Lower leg skin (tissue), 4 donors: ENCODE results near the gene MEIOB. TPM values are rescaled to one million over a fixed set of nuclear protein-coding genes. Genes with fewer than 3 reads are reported as not detected.
"Not testable (repeated sequence)": the region's sequence is repeated elsewhere in the genome, so short reads cannot be mapped to it uniquely, and the experiment has no call there.

Source experiments
- DNase-seq, 2 donors: peaks; one replicate each; pipeline ENCODE4 v3.0.0-alpha.2; 2019; ENCODE audit warnings: low spot score in 2 of 2
- H3K4me3 ChIP-seq: fragments of 200-600 bp; sonication (generic); 2 replicates; pipeline ENCODE4 v1.5.1; 2017; ENCODE audit warnings: mild to moderate bottlenecking, low read depth; ENCODE audit not compliant: poor library complexity, severe bottlenecking
- POLR2A ChIP-seq, 2 donors: fragments of 450-650 bp; IDR thresholded peaks; one replicate each; pipeline ENCODE4 v1.6.1; 2016 to 2017; ENCODE audit warnings: antibody characterized with exemption in 2 of 2, mild to moderate bottlenecking in 1 of 2, moderate library complexity in 1 of 2
- WGBS, 2 donors: methylation state at CpG; one replicate each; pipeline ENCODE4 v1.1.5; 2018; 5-methylcytosine and 5-hydroxymethylcytosine counted together
- intact Hi-C: fragments of 100-400 bp; cut with DNase I; formaldehyde crosslinking; loops from one replicate; pipeline ENCODE4 v1.15.0; 2023; ENCODE audit warnings: low total_unique reads
- total RNA-seq, 4 donors: library from RNA; depleted of rRNA; stranded (reverse); fragments of >200 nt; gene quantifications; one replicate each; pipeline ENCODE4 v1.1.0, GENCODE V29; 2016
- TF ChIP-seq, protein P1 (sequence below), 3 donors: fragments of 450-650 bp; IDR thresholded peaks; one replicate each; pipeline ENCODE4 v1.5.1; 2016; ENCODE audit warnings: antibody characterized with exemption in 3 of 3, mild to moderate bottlenecking in 3 of 3, moderate library complexity in 2 of 3

MEIOB gene
- total RNA-seq, 4 donors from 2014 or later, result 0.42 TPM; not detected in 3

DNA sequence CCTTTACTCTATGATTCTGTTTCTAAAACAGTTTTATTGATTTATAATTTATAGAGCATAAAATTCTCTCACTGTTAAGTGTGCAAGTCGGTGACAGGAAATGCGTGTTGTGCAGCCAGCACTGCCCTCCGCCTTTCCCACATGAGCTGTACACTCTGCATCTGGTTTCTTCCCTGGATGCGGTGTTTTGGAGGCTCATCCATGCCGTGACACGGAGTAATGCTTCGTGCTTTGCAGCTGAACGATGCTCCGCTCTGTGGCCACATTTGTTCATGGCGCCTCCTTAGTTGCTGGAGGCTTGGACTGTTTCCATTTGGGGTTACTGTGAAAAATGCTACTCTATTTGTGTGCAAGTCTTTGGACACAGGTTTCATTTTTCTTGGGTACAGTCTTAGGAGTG lies 71.3 kb downstream of the MEIOB start:
- TF ChIP-seq, protein P1, sequence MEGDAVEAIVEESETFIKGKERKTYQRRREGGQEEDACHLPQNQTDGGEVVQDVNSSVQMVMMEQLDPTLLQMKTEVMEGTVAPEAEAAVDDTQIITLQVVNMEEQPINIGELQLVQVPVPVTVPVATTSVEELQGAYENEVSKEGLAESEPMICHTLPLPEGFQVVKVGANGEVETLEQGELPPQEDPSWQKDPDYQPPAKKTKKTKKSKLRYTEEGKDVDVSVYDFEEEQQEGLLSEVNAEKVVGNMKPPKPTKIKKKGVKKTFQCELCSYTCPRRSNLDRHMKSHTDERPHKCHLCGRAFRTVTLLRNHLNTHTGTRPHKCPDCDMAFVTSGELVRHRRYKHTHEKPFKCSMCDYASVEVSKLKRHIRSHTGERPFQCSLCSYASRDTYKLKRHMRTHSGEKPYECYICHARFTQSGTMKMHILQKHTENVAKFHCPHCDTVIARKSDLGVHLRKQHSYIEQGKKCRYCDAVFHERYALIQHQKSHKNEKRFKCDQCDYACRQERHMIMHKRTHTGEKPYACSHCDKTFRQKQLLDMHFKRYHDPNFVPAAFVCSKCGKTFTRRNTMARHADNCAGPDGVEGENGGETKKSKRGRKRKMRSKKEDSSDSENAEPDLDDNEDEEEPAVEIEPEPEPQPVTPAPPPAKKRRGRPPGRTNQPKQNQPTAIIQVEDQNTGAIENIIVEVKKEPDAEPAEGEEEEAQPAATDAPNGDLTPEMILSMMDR (IDR thresholded peaks at IDR 0.05), result no peak
- no peak for TF ChIP-seq POLR2A (IDR thresholded peaks at IDR 0.05)
- intact Hi-C loops, result no loop called here
- 65 to 71% methylated on average over 10 of the region's 10 CpGs for WGBS, 2 donors
- H3K4me3 ChIP-seq, result no peak overlapping the region
- no peak for DNase-seq

DNA sequence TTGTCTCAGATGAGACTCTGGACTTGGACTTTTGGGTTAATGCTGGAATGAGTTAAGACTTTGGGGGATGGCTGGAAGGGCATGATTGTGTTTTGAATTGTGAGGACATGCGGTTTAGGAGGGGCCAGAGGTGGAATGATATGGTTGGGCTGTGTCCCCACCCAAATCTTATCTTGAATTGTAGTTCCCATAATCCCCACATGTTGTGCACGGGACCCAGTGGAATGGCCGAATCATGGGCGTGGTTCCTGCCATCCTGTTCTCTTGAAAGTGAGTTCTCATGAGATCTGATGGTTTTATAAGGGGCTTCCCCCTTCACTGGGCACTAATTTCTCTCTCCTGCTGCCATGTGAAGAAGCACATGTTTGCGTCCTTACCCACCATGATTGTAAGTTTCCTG lies 72.7 kb downstream of the MEIOB start:
- DNase-seq, intact Hi-C loops, H3K4me3 ChIP-seq: not testable (repeated sequence)
- 54 to 77% methylated on average over 5 of the region's 5 CpGs for whole genome bisulfite sequencing, 2 donors

DNA sequence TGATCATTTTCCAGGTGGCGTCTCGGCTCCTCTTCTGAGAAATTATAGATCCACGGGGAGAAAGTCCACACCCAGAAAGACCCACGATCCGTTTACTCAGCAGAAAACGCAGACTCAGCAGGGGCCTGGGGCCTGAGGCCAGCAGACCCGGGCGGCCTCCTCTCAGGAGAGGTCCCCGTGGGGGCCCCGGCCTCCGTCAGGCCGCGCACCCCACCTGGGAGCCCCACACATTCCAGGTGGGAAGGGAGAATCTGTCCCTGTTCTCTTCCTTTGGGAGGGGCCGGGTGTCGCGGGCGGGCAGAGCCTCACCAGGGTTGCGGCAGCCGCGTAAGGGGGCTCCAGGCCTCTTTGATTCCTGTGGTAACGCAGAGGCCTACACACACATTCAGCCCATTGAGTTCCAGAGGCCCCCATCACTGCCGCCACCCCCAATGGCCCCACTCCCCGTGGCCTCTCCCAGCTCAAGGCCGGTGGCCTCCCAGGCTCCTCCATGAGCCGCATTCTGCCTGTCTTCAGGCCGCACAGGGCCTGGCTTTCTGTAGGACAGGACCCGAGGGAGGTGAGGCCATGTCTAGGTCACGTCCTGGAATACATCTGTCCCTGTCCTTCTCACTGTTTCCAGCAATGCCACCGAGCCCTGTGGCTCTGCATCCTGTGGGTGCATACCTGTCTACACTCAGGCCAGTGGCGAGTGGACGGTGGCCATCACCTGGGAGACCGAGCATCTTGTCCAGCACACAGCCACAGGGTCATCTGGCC lies 76.9 kb downstream of the MEIOB start:
- TF ChIP-seq, protein P1 (IDR thresholded peaks at IDR 0.05), result no peak
- no peak for TF ChIP-seq POLR2A (IDR thresholded peaks at IDR 0.05)
- DNase-seq, result no peak
- whole genome bisulfite sequencing, 2 donors, result 83 to 86% methylated on average over 29 to 32 of the region's 32 CpGs
- no peak overlapping the region for H3K4me3 ChIP-seq
- intact Hi-C loops, result no loop called here

DNA sequence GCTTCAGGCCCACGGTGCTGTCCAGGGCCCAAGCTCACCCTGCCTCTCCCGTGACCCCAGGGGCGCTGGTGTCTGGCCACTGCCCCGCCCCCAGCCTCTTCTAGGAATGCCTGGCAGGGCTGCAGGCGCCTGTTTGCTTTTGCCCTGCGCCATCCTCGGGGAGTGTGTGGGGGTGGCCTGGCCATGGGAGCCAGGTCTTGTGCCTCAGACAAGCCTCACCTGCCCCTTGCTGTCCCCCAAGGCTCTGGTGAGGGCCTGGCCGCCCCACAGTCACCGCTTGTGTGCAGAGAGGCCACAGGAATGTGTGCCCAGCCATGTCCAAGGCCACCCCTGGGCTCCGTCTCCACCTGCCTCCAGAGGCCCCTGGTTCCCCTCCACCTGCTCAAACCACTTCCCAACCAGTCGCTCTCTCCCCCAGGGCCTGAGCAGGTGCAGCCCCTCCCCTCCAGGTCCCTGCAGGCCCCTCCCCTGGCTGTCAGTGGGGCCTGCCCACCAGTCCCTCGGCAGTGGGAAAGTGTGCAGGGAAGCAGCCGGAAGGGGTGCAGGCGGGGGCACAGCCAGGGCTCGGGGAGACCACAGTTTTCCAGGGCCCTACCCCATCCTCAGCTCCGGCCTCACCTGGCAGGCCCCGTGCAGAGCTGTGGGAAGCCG lies 77.6 kb downstream of the MEIOB start:
- TF ChIP-seq, protein P1 (IDR thresholded peaks at IDR 0.05), result peak in 1 of 3 donors; percentile 10
- no peak for TF ChIP-seq POLR2A (IDR thresholded peaks at IDR 0.05)
- DNase-seq, result no peak
- no peak overlapping the region for H3K4me3 ChIP-seq
- intact Hi-C loops, result no loop called here
- 56 to 57% methylated on average over 18 of the region's 18 CpGs for WGBS, 2 donors

DNA sequence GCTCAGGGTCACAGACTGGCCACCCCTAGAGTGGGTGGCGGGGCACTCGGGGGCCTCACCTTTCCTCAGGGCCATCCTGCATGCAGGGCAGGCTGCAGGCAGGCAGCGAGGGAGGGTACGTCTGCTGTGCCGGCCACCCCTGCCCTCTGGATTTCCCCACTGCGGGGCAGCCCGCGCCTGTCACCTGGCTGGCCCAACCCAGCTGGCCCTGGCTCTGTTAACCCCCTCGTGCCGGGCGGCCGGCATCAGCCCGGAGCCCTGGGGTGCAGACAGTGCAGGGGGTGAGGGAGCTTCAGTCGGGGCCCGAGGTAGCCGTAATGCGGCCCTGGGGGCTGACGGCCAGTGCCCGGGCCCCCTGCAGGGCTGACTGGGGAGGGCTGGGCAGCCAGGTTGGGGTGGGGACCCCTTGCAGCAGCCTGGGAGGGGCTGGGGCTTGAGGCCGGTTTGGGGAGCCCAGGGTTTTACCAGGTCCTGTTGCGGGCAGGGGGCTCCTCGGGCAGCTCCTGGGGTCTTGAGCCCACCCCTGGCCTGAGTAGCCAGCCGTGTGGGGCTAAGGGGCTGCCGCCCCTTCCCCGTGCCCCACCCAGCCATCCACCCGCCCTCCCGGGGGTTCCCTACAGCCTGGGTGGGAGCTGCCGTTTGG lies 78.3 kb downstream of the MEIOB start, which contains the start of gene IGFALS:
Gene IGFALS (minus strand): TSS at position 128 of the 643 bp plus-strand sequence. CDS start 53 bp downstream, at position 75.
- H3K4me3 ChIP-seq, result no peak within 1 kb of the TSS

More for the DNA sequence above, 78.3 kb downstream of the MEIOB start, which contains the start of gene IGFALS:
- no peak for DNase-seq
- 57 to 76% methylated on average over 4 to 24 of the region's 28 CpGs for WGBS, 2 donors
- intact Hi-C loops, result no loop called here
- TF ChIP-seq, protein P1 (IDR thresholded peaks at IDR 0.05), result no peak
- no peak for TF ChIP-seq POLR2A (IDR thresholded peaks at IDR 0.05)
